Muscle of leg (tissue), 16 donors: ENCODE results near the gene GJA8. TPM values are rescaled to one million over a fixed set of nuclear protein-coding genes. Genes with fewer than 3 reads are reported as not detected.
"Not testable (repeated sequence)": the region's sequence is repeated elsewhere in the genome, so short reads cannot be mapped to it uniquely, and the experiment has no call there.

Experiments used
- DNase-seq: peaks from one replicate; pipeline ENCODE4 v3.0.0; 2013
- H3K27ac ChIP-seq: one replicate; pipeline ENCODE4 v1.5.1; 2013; ENCODE audit warnings: mild to moderate bottlenecking, low read length, control low read depth
- H3K27me3 ChIP-seq: one replicate; pipeline ENCODE4 v1.6.1; 2013; ENCODE audit warnings: low read length; ENCODE audit not compliant: control insufficient read depth, insufficient read depth
- H3K36me3 ChIP-seq: one replicate; pipeline ENCODE4 v1.6.1; 2013; ENCODE audit warnings: low read length; ENCODE audit not compliant: control insufficient read depth, insufficient read depth
- H3K4me1 ChIP-seq: one replicate; pipeline ENCODE4 v1.6.1; 2013; ENCODE audit warnings: low read length; ENCODE audit not compliant: control insufficient read depth, insufficient read depth
- H3K4me3 ChIP-seq: one replicate; pipeline ENCODE4 v1.5.1; 2013; ENCODE audit warnings: low read length, control low read depth
- H3K9me3 ChIP-seq: replicated peaks from 2 replicates; pipeline ENCODE4 v1.6.1; 2013; ENCODE audit warnings: low read depth, low read length; ENCODE audit not compliant: control insufficient read depth
- WGBS: methylation state at CpG from one replicate; pipeline ENCODE4 v1.1.5; 2013; ENCODE audit warnings: missing lambda C conversion rate; ENCODE audit not compliant: insufficient coverage; 5-methylcytosine and 5-hydroxymethylcytosine counted together
- long read RNA-seq, 11 donors: transcript quantifications; one replicate each; lab custom pipeline, GENCODE V29; 2026
- polyA plus RNA-seq, 8 donors: library from polyadenylated mRNA; unstranded; fragments of 120-200 nt; gene quantifications; one replicate each; pipeline versions ENCODE4 v1.2.1 to v1.2.3, GENCODE V29; 2013; ENCODE audit warnings: inconsistent platforms in 1 of 8, low replicate concordance in 1 of 8; ENCODE audit not compliant: insufficient read length in 8 of 8, insufficient read depth in 1 of 8
- total RNA-seq: library from RNA; stranded (reverse); fragments of 120-200 nt; gene quantifications from one replicate; pipeline ENCODE4 v1.2.4, GENCODE V29; 2013

GJA8 gene
- total RNA-seq (not detected), polyA plus RNA-seq (not detected)
- long read RNA-seq, donor 1 = 0 reads
- long read RNA-seq, donor 2 = 0 reads
- long read RNA-seq, donor 3 = 0 reads
- long read RNA-seq, donor 4 = 0 reads
- long read RNA-seq, donor 5 = 0 reads
- long read RNA-seq, donor 6 = 0 reads
- long read RNA-seq, donor 7 = 0 reads
- long read RNA-seq, donor 8, partial matches to known transcripts = 0 of 1 reads
- long read RNA-seq, donor 8, other reads (novel, unspliced or antisense) = 0 of 1 reads
- long read RNA-seq, donor 9 = 0 reads
- long read RNA-seq, donor 10 = 0 reads
- long read RNA-seq, donor 11 = 0 reads

DNA sequence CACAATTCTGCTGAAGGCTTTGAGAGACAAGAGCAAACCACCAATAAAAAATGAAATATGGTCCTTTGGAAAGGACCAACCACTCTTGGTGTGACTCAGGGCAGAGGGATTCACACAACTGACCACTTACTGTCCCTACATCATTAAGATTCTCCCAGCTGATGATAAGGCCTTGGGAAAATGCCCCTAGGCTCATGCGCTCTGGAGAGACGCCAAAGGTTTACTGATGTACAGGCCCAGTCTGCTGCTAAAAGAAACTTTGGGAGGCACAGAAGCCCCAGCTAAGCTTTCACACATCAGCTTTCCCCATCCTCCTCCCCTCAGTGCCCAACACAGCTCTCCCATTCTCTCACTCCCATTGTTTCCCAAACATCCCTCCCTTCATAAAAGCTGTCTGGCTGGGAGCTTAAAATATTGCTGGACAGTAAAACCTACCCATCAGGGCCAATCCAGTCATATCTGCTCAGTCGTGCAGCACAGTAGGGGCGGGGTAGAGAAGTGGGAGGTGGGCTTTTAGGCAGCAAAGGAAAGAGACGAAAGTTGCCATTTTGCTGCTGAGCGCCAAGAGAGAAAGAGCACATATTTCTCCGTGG, at the start of gene GJA8:
GJA8 (plus strand) TSS at position 543 of the 593 bp plus-strand sequence. CDS start 5,161 bp downstream, outside the sequence.
- 95% methylated on average over 2 of the region's 7 CpGs for WGBS
- Histone ChIP-seq H3K4me3 (no peak within 1 kb of the TSS), H3K27me3 (peaks cover 2% of the 10 kb centered on the region), H3K36me3 (no peaks in the 10 kb centered on the region), H3K4me1 (peaks cover 8% of the 10 kb centered on the region), H3K27ac (no peak within 1 kb of the TSS), H3K9me3 (no peaks in the 10 kb centered on the region)
- DNase-seq = no peak

DNA sequence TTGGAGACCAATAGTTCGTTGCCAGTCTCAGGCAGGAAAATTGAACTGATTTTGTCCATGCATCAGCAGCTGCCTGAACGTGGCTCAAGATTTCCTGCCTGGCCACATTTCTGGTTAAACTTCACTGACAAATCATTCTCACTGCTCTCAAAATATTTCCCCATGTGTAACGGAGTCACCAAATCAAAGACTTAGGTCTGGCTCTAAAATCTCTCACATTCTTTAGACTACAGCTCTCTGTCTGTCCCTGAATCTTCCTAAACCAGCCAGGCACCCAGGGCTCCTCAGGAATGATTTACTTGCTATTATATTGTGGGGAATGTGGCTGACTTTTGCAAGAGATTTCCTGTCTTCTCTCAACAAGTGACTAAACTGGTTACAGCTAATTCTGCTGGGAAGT, 49.2 kb upstream of the GJA8 start:
- no peak for DNase-seq
- Histone ChIP-seq H3K9me3 (no peaks in the 10 kb centered on the region), H3K4me1 (peaks cover 3% of the 10 kb centered on the region), H3K27ac (no peak overlapping the region), H3K27me3 (no peaks in the 10 kb centered on the region), H3K36me3 (no peaks in the 10 kb centered on the region), H3K4me3 (no peak overlapping the region)
- 17% methylated on average over 3 of the region's 3 CpGs for WGBS

DNA sequence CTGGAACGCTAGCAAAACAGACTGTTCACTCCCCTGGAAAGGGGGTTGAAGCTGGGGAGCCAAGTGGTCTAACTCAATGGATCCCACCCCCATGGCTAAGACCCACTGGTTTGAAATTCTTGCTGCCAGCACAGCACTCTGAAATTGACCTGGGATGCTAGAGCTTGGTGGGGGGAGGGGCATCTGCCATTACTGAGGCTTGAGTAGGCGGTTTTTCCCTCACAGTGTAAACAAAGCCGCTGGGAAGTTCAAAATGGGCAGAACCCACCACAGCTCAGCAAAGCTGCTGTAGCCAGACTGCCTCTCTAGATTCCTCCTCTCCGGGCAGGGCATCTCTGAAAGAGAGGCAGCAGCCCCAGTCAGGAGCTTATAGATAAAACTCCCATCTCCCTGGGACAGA, 47.6 kb upstream of the GJA8 start:
- not testable (repeated sequence) for H3K9me3 ChIP-seq, H3K4me3 ChIP-seq, H3K27ac ChIP-seq, H3K27me3 ChIP-seq, DNase-seq, H3K36me3 ChIP-seq, H3K4me1 ChIP-seq
- WGBS = 67% methylated on average over 3 of the region's 4 CpGs

DNA sequence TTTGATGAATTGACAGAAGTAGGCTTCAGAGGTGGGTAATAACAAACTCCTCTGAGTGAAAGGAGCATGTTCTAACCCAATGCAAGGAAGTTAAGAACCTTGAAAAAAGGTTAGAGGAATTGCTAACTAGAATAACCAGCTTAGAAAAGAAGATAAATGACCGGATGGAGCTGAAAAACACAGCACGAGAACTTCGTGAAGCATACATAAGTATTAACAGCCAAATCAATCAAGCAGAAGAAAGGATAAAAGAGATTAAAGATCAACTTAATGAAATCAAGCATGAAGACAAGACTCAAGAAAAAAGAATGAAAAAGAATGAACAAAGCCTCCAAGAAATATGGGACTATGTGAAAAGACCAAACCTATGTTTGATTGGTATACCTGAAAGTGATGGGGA, 46.6 kb upstream of the GJA8 start:
- not testable (repeated sequence) for DNase-seq, H3K9me3 ChIP-seq, H3K27ac ChIP-seq, H3K4me1 ChIP-seq, H3K27me3 ChIP-seq, H3K36me3 ChIP-seq, H3K4me3 ChIP-seq
- WGBS = no CpG with 5 or more reads among the region's 3 CpGs

GRCh38 chr1:147867204-147867603, 35.4 kb upstream of the GJA8 start:
- H3K4me3 ChIP-seq, H3K4me1 ChIP-seq, H3K36me3 ChIP-seq, H3K27me3 ChIP-seq, DNase-seq, H3K9me3 ChIP-seq, H3K27ac ChIP-seq: not testable (repeated sequence)
- WGBS = no CpG with 5 or more reads among the region's 4 CpGs

GRCh38 chr1:147878022-147878421, 24.6 kb upstream of the GJA8 start:
- no peaks in the 10 kb centered on the region for H3K4me1 ChIP-seq
- H3K36me3 ChIP-seq = no peaks in the 10 kb centered on the region
- no peak for DNase-seq
- no peak overlapping the region for H3K27ac ChIP-seq
- H3K27me3 ChIP-seq = no peaks in the 10 kb centered on the region
- peaks cover 3% of the 10 kb centered on the region for H3K9me3 ChIP-seq
- no peak overlapping the region for H3K4me3 ChIP-seq
- 44% methylated on average over 1 of the region's 4 CpGs for WGBS

- Histone ChIP-seq H3K9me3 (peaks cover 3% of the 10 kb centered on the region), H3K27ac (no peak overlapping the region), H3K4me3 (no peak overlapping the region), H3K36me3 (no peaks in the 10 kb centered on the region), H3K27me3 (no peaks in the 10 kb centered on the region), H3K4me1 (no peaks in the 10 kb centered on the region)
- DNase-seq = no peak
These were observed 22.7 kb upstream of the GJA8 start for GRCh38 chr1:147879911-147880310.

DNA sequence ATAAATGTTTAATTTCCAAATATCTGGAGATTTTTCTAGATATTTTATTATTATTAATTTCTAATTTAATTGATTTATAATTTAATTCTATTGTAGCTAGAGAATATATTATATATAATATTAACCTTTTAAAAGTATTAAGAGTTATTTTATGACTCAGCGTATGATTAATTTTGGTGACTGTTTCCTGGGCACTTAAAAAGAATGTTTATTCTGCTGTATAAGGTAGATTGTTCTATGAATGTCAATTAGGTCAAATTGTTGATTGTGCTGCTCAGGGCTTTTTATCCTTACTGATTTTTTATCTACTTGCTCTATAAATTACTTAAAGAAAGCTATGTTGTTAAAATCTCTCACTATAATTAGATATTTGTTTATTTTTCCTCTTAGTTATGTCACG, 20.1 kb upstream of the GJA8 start:
- no CpG with 5 or more reads among the region's 2 CpGs for WGBS
- no peak overlapping the region for H3K27ac ChIP-seq
- no peak for DNase-seq
- H3K4me3 ChIP-seq = no peak overlapping the region
- peaks cover 3% of the 10 kb centered on the region for H3K9me3 ChIP-seq
- no peaks in the 10 kb centered on the region for H3K36me3 ChIP-seq
- H3K27me3 ChIP-seq = no peaks in the 10 kb centered on the region
- H3K4me1 ChIP-seq = no peaks in the 10 kb centered on the region

GRCh38 chr1:147890177-147890790, 12.3 kb upstream of the GJA8 start:
- peak; percentile 51 for DNase-seq
- Histone ChIP-seq H3K27ac (no peak overlapping the region), H3K9me3 (no peaks in the 10 kb centered on the region), H3K4me1 (peaks cover 7% of the 10 kb centered on the region), H3K27me3 (peaks cover 5% of the 10 kb centered on the region), H3K36me3 (no peaks in the 10 kb centered on the region), H3K4me3 (no peak overlapping the region)
- WGBS = 0% methylated on average over 8 of the region's 12 CpGs

DNA sequence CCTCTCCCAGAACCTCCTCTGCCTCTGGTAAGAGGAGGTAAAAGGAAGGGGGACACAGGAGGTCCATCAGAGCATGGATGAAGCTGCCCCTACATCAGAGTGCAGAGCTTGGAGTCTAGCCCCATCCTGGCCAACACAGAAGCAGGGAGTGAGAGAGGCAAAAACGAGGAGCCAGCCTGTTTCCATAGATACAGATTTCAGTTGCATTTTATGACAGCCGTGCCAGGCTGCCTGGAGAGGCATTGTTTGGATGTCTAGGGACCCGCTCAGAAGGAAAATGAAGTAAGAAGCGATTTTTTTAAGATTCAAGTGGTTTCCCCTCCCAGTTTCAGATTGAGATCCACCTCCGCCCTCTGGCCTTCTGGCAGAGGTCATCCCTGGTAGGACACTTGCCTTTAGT, 11.5 kb upstream of the GJA8 start:
- H3K27ac ChIP-seq = no peak overlapping the region
- peaks cover 7% of the 10 kb centered on the region for H3K4me1 ChIP-seq
- DNase-seq = no peak
- H3K27me3 ChIP-seq = peaks cover 5% of the 10 kb centered on the region
- no peaks in the 10 kb centered on the region for H3K9me3 ChIP-seq
- no peaks in the 10 kb centered on the region for H3K36me3 ChIP-seq
- no peak overlapping the region for H3K4me3 ChIP-seq
- WGBS = 62% methylated on average over 5 of the region's 5 CpGs
